ENCODE measurements around the gene TSC1.

DNA sequence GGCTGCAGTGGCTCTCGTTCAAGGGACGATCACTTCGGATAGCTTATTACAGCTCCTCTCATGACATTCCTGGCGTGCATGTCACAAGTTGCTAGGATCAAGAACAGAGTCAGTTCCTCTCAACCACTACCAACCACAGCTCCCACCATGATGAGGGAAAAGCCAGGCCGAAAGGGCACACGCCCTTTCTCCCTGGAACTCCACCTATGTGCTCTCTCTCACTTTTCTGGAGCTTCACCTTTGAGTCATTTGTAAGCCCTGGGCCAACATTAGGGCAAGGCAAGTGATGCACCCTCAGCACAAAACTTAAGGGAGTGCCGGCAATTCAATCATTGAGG, 64.1 kb downstream of the TSC1 start:
- TF ChIP-seq POLR2AphosphoS5 (IDR thresholded peaks at IDR 0.05; ENCODE audit: borderline replicate concordance, low read depth, low read length) (no peak), EZH2 (IDR thresholded peaks at IDR 0.05) (no peak), FOXP2 (optimal IDR thresholded peaks at IDR 0.05; ENCODE audit: control extremely low read depth, extremely low read length, insufficient read depth) (no peak)
